IMR-90 (cell line): ENCODE data around the gene TBC1D16. TPM values are rescaled to one million over a fixed set of nuclear protein-coding genes. Genes with fewer than 3 reads are reported as not detected.
A peak's percentile ranks its signal among the peaks of the same experiment; 100 is the strongest.

ENCODE experiments used
- ATAC-seq: fragments of 200-7000 bp; cut with Tn5 transposase; 2 replicates; pipeline ENCODE4 v1.9.1; 2020; ENCODE audit warnings: low read depth, mild to moderate bottlenecking, moderate library complexity
- BruUV-seq: library from RNA; stranded (reverse); fragments of 400-500 nt; replicated peaks from 2 replicates; lab custom pipeline; 2021; lab: Mats Ljungman, UMichigan
- CTCF ChIA-PET: fragments of 300-600 bp; formaldehyde crosslinking; extraction: SDS; loops from one replicate; lab custom pipeline; 2021; ENCODE audit warnings: antibody characterized with exemption; lab: Yijun Ruan, JAX
- POLR2A ChIA-PET: fragments of 300-600 bp; sonication (Branson Sonifier 250); formaldehyde crosslinking; loops from one replicate; lab custom pipeline; 2022; ENCODE audit warnings: antibody characterized with exemption; ENCODE audit not compliant: unreplicated experiment; lab: Charles Lee
- DNase-seq: peaks from one replicate; pipeline ENCODE4 v3.0.0; 2013
- H2AFZ ChIP-seq: replicated peaks from 2 replicates; pipeline ENCODE3; 2013; ENCODE audit warnings: low read length, mild to moderate bottlenecking; ENCODE audit not compliant: poor library complexity
- H2AK5ac ChIP-seq: 2 replicates; pipeline ENCODE4 v1.6.1; 2013; ENCODE audit warnings: low read depth, low read length, inconsistent platforms
- H2AK9ac ChIP-seq: replicated peaks from 2 replicates; pipeline ENCODE3; 2013; ENCODE audit warnings: mild to moderate bottlenecking, low read depth, low read length, moderate library complexity; ENCODE audit not compliant: poor library complexity
- H2BK120ac ChIP-seq: 2 replicates; pipeline ENCODE4 v1.6.1; 2013; ENCODE audit warnings: low read depth, low read length, inconsistent platforms
- H2BK15ac ChIP-seq: 3 replicates; pipeline ENCODE4 v1.6.1; 2013; ENCODE audit warnings: low read depth, low read length, inconsistent platforms
- H2BK20ac ChIP-seq: 2 replicates; pipeline ENCODE4 v1.6.1; 2013; ENCODE audit warnings: low read depth, mild to moderate bottlenecking, inconsistent platforms, low read length, moderate library complexity
- H2BK5ac ChIP-seq: 2 replicates; pipeline ENCODE4 v1.6.1; 2013; ENCODE audit warnings: mild to moderate bottlenecking, low read depth, low read length, inconsistent platforms; ENCODE audit not compliant: poor library complexity, severe bottlenecking
- H3K14ac ChIP-seq: replicated peaks from 2 replicates; pipeline ENCODE4 v1.6.1; 2013; ENCODE audit warnings: low read depth, low read length, inconsistent platforms
- H3K18ac ChIP-seq: 2 replicates; pipeline ENCODE4 v1.6.1; 2013; ENCODE audit warnings: low read depth, low read length, control low read depth
- H3K23ac ChIP-seq: 2 replicates; pipeline ENCODE4 v1.6.1; 2013; ENCODE audit warnings: low read depth, low read length, inconsistent platforms
- H3K27ac ChIP-seq: 2 replicates; pipeline ENCODE4 v1.5.1; 2013; ENCODE audit warnings: mild to moderate bottlenecking, control low read depth, low read length; ENCODE audit not compliant: insufficient read depth
- H3K27me3 ChIP-seq: 2 replicates; pipeline ENCODE4 v1.6.1; 2013; ENCODE audit warnings: low read length; ENCODE audit not compliant: control insufficient read depth, insufficient read depth
- H3K36me3 ChIP-seq: 2 replicates; pipeline ENCODE4 v1.6.1; 2013; ENCODE audit warnings: low read length, mixed read lengths; ENCODE audit not compliant: control insufficient read depth, insufficient read depth
- H3K4ac ChIP-seq: 2 replicates; pipeline ENCODE4 v1.6.1; 2013; ENCODE audit warnings: low read depth, low read length, inconsistent platforms
- H3K4me1 ChIP-seq: 2 replicates; pipeline ENCODE4 v1.6.1; 2013; ENCODE audit warnings: low read length, mixed read lengths; ENCODE audit not compliant: control insufficient read depth, insufficient read depth
- H3K4me2 ChIP-seq: 2 replicates; pipeline ENCODE4 v1.6.1; 2013; ENCODE audit warnings: low read depth, mild to moderate bottlenecking, control low read depth, low read length, moderate library complexity
- H3K4me3 ChIP-seq: 2 replicates; pipeline ENCODE4 v1.5.1; 2013; ENCODE audit warnings: low read depth, mild to moderate bottlenecking, control low read depth, low read length, moderate library complexity; ENCODE audit not compliant: insufficient read depth
- H3K56ac ChIP-seq: 2 replicates; pipeline ENCODE4 v1.6.1; 2013; ENCODE audit warnings: low read length, inconsistent platforms; ENCODE audit not compliant: insufficient read depth; ENCODE audit errors: extremely low read depth
- H3K79me1 ChIP-seq, 2 experiments: 2 replicates each; pipeline ENCODE4 v1.6.1; 2013; ENCODE audit warnings: low read length in 2 of 2, inconsistent platforms in 1 of 2, low read depth in 1 of 2
- H3K9ac ChIP-seq: 2 replicates; pipeline ENCODE4 v1.6.1; 2013; ENCODE audit warnings: low read depth, low read length, control low read depth
- H3K9me1 ChIP-seq: 2 replicates; pipeline ENCODE4 v1.6.1; 2013; ENCODE audit warnings: low read length, inconsistent platforms; ENCODE audit not compliant: insufficient read depth
- H3K9me3 ChIP-seq: 2 replicates; pipeline ENCODE4 v1.6.1; 2013; ENCODE audit warnings: low read length; ENCODE audit not compliant: control insufficient read depth, insufficient read depth
- H4K20me1 ChIP-seq: 2 replicates; pipeline ENCODE4 v1.6.1; 2013; ENCODE audit warnings: low read length, inconsistent platforms; ENCODE audit not compliant: insufficient read depth
- H4K5ac ChIP-seq: 2 replicates; pipeline ENCODE4 v1.6.1; 2013; ENCODE audit warnings: mild to moderate bottlenecking, low read depth, low read length, control low read depth
- H4K8ac ChIP-seq, 2 experiments: 2 replicates each; pipeline ENCODE4 v1.6.1; 2013; ENCODE audit warnings: low read depth in 2 of 2, low read length in 2 of 2, control low read depth in 1 of 2, inconsistent platforms in 1 of 2
- H4K91ac ChIP-seq: 2 replicates; pipeline ENCODE4 v1.6.1; 2013; ENCODE audit warnings: low read depth, low read length, inconsistent platforms; ENCODE audit not compliant: insufficient read depth
- BHLHE40 ChIP-seq: fragments of 150-350 bp; IDR thresholded peaks from 2 replicates; pipeline ENCODE4 v1.6.1; 2016; ENCODE audit warnings: mild to moderate bottlenecking, low read depth, low read length
- CEBPB ChIP-seq: IDR thresholded peaks from 2 replicates; pipeline ENCODE4 v1.6.1; 2012; ENCODE audit warnings: low read depth, low read length, improper control_type of control experiment
- CHD1 ChIP-seq: IDR thresholded peaks from 2 replicates; pipeline ENCODE4 v1.6.1; 2012; ENCODE audit warnings: low read depth, low read length, improper control_type of control experiment
- MAFK ChIP-seq: IDR thresholded peaks from 2 replicates; pipeline ENCODE4 v1.6.1; 2012; ENCODE audit warnings: low read depth, low read length, improper control_type of control experiment
- NFE2L2 ChIP-seq: fragments of 150-350 bp; IDR thresholded peaks from 2 replicates; pipeline ENCODE4 v1.6.1; 2016; ENCODE audit warnings: low read depth, mild to moderate bottlenecking, low read length
- RAD21 ChIP-seq: IDR thresholded peaks from 2 replicates; pipeline ENCODE4 v1.6.1; 2012; ENCODE audit warnings: low read length, improper control_type of control experiment
- RFX5 ChIP-seq: IDR thresholded peaks from 2 replicates; pipeline ENCODE4 v1.8.0; 2012; ENCODE audit warnings: low read depth, mild to moderate bottlenecking, low read length, moderate library complexity
- SMC3 ChIP-seq: fragments of 150-350 bp; IDR thresholded peaks from 2 replicates; pipeline ENCODE4 v1.6.1; 2016; ENCODE audit warnings: low read depth, mild to moderate bottlenecking, antibody characterized with exemption, low read length, moderate library complexity
- whole genome bisulfite sequencing, 2 experiments: methylation state at CpG; one replicate each; pipeline versions ENCODE4 v1.1.5 to v1.1.7; 2013; ENCODE audit warnings: missing lambda C conversion rate in 2 of 2; ENCODE audit not compliant: insufficient read length in 1 of 2; ENCODE audit errors: extremely low coverage in 2 of 2; 5-methylcytosine and 5-hydroxymethylcytosine counted together
- dilution Hi-C: fragments of 300-500 bp; cut with HindIII; formaldehyde crosslinking; loops from one replicate; pipeline ENCODE4 v1.14.3; 2018; ENCODE audit warnings: low sequenced_read_pairs; ENCODE audit not compliant: unreplicated experiment
- in situ Hi-C: fragments of 300-500 bp; cut with MboI; formaldehyde crosslinking; loops from 3 replicates; pipeline ENCODE4 v1.14.3; 2019; ENCODE audit warnings: low sequenced_read_pairs, inconsistent platforms, mixed read lengths
- intact Hi-C: fragments of 100-400 bp; cut with micrococcal nuclease; formaldehyde crosslinking; loops from 2 replicates; pipeline ENCODE4 v1.10.0; 2022
- polyA plus RNA-seq, 3 experiments: library from polyadenylated mRNA; depleted of rRNA; stranded (reverse); fragments of >200 nt; gene quantifications; 2 replicates each; pipeline ENCODE4 v1.2.3, GENCODE V29; 2012; ENCODE audit warnings: low replicate concordance in 1 of 3
- total RNA-seq: library from RNA; depleted of rRNA; stranded (reverse); fragments of >200 nt; gene quantifications from 2 replicates; pipeline ENCODE4 v1.2.3, GENCODE V29; 2012
- TF ChIP-seq, protein P1 (sequence below): fragments of 150-350 bp; IDR thresholded peaks from 2 replicates; pipeline ENCODE4 v1.6.1; 2017; ENCODE audit warnings: mild to moderate bottlenecking, antibody characterized with exemption, low read length, low read depth
- TF ChIP-seq, protein P2 (sequence below): fragments of 150-350 bp; IDR thresholded peaks from 2 replicates; pipeline ENCODE4 v1.6.1; 2016; ENCODE audit warnings: low read depth, mild to moderate bottlenecking, low read length, moderate library complexity, borderline replicate concordance

Gene TBC1D16
- total and polyA plus RNA-seq, 2 of the 4 experiments (the other 2 are of a cell fraction), result 10.1 to 16.7 TPM

DNA sequence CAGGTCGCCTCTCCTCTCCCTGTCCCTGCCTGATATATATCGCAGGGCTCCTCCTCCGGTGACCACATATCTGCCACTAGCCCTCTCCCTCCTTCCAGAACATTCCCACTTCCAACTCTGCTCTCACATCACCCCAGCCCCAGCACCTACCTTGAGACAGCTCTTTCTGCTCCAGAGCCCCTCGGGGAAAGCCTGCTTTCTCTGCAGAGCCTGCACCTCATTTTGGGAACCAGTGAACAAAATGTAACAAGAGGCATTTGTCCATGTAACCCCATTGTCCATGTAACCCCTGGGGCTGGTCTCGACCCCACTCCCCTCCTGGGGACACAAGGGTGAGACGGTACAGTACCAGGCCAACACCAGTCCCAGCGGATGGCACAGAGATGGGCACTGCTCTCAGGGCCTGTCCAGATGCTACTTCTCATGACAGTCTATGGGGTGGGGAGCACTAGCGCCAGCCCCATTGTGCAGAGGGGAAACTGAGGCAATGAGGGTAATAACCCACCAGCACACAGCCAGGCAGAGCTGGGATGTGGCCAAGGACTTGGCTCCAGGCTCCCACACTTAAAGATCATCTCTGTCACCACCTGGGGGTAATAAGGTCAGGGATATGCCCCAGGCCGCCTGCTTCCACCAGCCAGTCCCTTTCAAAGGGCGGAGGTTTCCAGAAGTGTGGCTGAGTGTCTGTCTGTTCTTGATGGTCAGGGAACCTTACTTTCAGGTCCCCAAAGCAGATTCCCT, 42.9 kb downstream of the TBC1D16 start:
- POLR2A ChIA-PET, result interaction anchor here (0.6 kb wide), 1 partner anchor 18 kb away, joined by 6 read pairs; no protein-coding TSS in a partner anchor
- Histone ChIP-seq H3K18ac (peak overlapping the region; percentile 81), H3K27me3 (no peaks in the 10 kb centered on the region), H2AK5ac (peak overlapping the region; percentile 100), H3K36me3 (0 out of 2 replicates have a peak, but pooled peaks cover 2% of the 10 kb centered on the region), H3K14ac (peak overlapping the region; percentile 97), H4K5ac (peak overlapping the region; percentile 63), H3K56ac (peak overlapping the region; percentile 47; the same call in 1 of the 2 replicates), H3K27ac (peak overlapping the region; percentile 61), H3K23ac (peak overlapping the region; percentile 91), H2BK5ac (peak overlapping the region; percentile 42), H3K4me1 (peaks cover 29% of the 10 kb centered on the region), H4K20me1 (peaks cover 6% of the 10 kb centered on the region; the same call in 1 of the 2 replicates), H4K8ac (peak overlapping the region; percentile 73 to 96; a peak in 3 of 4 replicates), H3K9me3 (no peaks in the 10 kb centered on the region), H3K4me2 (peak overlapping the region; percentile 78), H3K9ac (peak overlapping the region; percentile 35; the same call in 1 of the 2 replicates), H3K4me3 (no peak overlapping the region), H3K79me1 (peaks cover 0 to 31% of the 10 kb centered on the region in 2 experiments; a peak in 2 of 4 replicates), H3K4ac (peak overlapping the region; percentile 99), H3K9me1 (peaks cover 15% of the 10 kb centered on the region), H4K91ac (peak overlapping the region; percentile 98), H2BK20ac (peak overlapping the region; percentile 99), H2BK15ac (peak overlapping the region; percentile 99; the same call in 2 of the 3 replicates), H2BK120ac (peak overlapping the region; percentile 96), H2AK9ac (peak overlapping the region; percentile 96), H2AFZ (peak overlapping the region; percentile 93)
- in situ Hi-C loops, result no loop called here
- dilution Hi-C loops, result no loop called here
- no peak for TF ChIP-seq MAFK
- TF ChIP-seq CHD1, result no peak
- TF ChIP-seq NFE2L2, result no peak
- TF ChIP-seq, protein P1, sequence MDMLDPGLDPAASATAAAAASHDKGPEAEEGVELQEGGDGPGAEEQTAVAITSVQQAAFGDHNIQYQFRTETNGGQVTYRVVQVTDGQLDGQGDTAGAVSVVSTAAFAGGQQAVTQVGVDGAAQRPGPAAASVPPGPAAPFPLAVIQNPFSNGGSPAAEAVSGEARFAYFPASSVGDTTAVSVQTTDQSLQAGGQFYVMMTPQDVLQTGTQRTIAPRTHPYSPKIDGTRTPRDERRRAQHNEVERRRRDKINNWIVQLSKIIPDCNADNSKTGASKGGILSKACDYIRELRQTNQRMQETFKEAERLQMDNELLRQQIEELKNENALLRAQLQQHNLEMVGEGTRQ, result no peak
- no peak for TF ChIP-seq SMC3
- no peak for TF ChIP-seq CEBPB
- no peak for TF ChIP-seq RFX5
- no peak for TF ChIP-seq RAD21
- no peak for TF ChIP-seq BHLHE40
- TF ChIP-seq, protein P2, sequence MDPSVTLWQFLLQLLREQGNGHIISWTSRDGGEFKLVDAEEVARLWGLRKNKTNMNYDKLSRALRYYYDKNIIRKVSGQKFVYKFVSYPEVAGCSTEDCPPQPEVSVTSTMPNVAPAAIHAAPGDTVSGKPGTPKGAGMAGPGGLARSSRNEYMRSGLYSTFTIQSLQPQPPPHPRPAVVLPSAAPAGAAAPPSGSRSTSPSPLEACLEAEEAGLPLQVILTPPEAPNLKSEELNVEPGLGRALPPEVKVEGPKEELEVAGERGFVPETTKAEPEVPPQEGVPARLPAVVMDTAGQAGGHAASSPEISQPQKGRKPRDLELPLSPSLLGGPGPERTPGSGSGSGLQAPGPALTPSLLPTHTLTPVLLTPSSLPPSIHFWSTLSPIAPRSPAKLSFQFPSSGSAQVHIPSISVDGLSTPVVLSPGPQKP, result no peak
- 44% methylated on average over 7 of the region's 10 CpGs; no CpG with 5 or more reads in 1 of the 2 experiments for WGBS, 2 experiments
- ATAC-seq (peak; percentile 2), DNase-seq (no peak)
- BruUV-seq, result no TSS peak
- intact Hi-C loops, result loop anchor here (1.0 to 5.0 kb wide), 4 partner anchors 154 to 601 kb away; partner anchors contain the start of gene CBX4
- CTCF ChIA-PET, result interaction anchor here (0.6 to 2.5 kb wide), 6 partner anchors 10 to 175 kb away, joined by 3 to 12 read pairs (median 3); partner anchors contain the start of genes CBX4 and GAA
